Inflammatory macrophage (primary cell): Measurements from ENCODE around the gene ADAM8.

ENCODE experiments used
- DNase-seq, 2 donors: peaks; one replicate each; pipeline ENCODE4 v3.0.0-alpha.2; 2020 to 2022

Gene ADAM8

DNA sequence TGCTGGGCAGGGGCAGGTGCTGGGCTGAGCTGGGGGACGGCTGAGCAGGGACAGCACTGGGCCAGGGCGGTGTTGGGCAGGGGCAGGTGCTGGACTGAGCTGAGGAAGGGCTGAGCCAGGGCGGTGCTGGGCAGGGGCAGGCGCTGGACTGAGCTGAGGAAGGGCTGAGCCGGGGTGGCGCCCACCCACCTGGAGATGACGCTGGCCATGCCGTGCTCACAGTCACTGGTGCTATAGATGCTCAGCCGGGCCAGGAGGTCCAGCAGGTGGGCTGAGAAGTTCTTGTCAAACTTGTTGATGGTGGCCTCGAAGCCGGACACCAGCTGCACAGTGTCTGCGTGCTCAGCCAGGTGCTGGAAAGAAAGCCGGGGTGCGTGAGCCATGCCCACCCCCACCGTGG lies 4.4 kb upstream of the ADAM8 start:
- DNase-seq, result no peak

DNA sequence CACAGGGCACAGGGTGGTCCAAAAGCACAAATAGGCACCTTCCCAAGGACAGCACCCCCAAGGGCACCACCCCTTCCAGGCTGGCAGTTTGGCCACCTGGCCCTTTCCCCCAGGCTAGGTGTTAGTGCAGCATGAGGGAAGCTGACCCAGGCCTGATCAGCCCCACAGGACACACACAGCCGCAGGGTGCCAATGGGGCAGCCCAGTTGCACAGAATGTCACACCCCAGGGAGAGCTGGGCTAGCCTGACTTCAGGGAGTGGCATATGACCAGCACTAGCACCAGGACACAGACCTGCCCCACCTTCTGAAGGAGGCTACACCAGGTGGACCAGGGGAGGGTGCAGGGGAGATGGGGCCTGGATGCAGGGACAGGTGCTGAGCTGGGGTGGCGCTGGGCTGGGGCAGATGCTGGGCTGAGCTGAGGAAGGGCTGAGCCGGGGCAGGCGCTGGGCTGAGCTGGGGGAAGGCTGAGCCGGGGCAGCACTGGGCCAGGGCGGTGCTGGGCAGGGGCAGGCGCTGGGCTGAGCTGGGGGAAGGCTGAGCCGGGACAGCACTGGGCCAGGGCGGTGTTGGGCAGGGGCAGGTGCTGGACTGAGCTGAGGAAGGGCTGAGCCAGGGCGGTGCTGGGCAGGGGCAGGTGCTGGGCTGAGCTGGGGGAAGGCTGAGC lies 3.9 kb upstream of the ADAM8 start:
- DNase-seq, result no peak

DNA sequence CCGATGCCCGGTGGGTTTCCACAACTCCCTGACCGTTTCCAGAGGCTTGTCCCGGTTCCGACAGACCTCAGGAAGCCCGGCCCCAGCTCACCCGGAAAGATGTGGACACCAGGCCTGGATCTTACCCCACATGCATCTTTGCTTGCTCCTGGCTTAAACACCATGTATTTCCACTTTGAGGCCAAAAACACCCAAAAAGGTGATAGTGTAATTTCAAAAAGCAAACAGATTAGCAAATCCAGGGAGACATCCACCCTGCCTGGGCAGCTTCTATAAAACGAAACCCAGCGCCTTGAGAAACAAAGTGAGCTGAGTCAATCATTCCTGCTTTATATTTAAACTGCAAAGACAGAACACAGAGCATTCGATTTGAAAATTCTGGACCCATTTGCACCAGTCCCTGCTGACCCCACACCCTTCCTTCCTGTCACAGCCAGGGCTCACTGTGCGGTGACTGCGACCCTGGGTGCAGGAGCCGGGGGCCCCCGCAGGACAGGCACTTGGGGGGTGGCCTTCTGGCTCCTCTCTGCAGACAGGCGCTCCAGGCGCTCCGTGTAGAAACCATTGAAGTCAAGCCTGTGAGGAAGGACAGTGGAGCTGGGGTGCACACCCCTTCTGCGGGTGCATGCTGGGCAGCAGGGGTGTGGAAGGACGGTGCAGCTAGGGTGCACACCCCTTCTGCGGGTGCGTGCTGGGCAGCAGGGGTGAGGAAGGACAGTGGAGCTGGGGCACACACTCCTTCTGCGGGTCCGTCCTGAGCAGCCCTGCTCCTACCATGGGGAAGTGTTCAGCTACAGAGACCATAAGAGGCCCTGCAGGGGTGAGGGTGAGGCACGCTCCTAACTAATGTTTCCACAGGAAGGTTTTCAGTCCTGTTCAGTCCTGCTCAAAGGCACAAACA lies 2.9 kb upstream of the ADAM8 start:
- peak; percentile 27 to 49 for DNase-seq

DNA sequence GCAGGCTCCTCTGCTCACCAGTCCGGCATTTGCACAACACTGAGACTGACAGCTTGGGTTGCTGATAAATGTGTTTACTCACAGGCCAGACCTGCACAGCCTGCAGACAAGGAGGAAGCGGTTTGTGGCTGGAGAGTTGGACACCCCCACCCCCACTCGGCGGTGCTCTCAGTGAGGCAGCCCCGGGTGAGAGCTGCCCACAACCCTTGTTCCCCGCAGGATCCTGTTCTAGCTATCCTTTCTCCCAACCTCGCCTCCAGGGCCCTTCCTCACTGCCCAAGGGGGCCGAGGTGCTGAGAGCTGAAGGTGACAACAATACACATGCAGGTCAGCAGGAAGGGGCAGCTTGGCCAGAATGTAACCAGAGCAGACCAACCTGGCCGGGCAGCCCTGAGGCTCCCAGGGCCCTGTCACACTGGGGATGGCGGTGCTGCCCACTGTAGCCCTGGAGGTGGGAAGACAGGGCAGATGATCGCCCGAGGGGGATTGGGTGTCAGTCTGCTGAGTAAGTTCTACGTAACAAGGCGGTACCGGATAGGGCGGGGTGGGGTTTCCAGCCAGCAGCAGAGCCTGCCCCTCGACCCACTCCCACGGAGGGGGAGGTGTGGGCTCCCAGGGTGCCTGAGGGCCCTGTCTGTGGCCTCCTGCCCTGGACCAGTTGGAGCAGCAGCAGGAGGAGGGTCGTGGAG lies 2.1 kb upstream of the ADAM8 start:
- peak; percentile 71 to 88 for DNase-seq

DNA sequence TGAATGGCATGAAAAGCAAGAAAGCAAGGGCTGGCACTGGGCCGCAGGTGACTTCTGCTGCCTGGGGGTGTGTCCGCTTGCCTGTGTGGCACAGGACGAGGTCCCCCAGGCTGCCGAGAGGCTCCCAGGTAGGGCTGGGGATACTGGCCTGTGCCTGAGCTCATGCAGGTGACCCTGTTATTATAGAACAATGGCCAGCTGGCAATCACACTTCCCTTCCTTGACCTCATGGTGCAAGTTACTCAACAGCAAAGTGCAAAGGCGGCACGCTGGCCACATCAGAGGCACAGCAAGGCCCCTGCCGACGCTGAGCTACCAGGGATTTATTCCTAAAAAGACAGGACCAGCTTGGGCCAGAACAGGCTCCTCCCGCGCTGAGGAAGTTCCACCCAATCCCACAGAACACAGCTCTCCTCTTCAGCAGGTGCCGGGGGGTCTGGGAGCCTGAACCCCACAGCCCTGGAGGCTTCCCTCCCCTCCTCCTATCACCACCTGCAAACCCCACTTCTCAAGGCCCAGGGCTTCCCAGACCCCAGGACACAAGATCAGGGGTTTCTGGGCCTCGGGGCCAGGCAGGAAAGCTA lies 1.4 kb upstream of the ADAM8 start:
- DNase-seq, result peak; percentile 49 to 79

DNA sequence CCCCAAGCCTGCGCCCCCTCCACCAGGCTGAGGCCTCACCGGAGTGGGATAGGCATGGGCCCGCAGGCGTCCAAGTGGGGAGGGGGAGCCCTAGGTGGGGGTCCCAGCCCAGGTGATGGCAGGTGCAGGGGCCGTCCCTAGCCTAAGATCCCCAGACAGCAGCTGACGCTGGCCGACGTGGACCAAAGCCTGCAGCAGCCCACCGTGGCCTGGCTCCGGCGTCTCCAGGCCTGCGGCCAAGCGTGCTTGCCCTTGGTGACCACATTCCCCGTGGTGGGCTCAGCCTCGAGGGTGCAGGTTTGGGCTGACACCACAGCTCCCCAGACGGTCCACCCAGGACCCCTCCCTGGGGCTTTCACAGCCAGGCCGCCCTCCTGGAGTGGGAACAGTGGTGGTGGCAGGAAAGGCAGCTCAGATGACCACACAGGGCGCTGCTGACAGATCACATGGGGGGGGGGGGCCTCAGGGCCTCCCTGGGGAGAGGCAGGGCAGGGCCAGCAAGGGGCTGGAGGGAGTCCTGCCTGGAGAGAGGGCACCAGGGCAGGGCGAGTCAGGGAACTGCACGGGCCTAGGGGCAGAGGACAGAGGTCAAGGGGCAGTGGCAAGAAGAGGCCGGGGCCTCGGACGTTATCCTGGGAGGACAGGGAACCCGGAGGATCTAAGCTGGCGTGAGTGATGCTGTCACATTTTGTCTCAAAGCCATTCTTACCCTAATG lies 767 bp upstream of the ADAM8 start:
- DNase-seq, result no peak

DNA sequence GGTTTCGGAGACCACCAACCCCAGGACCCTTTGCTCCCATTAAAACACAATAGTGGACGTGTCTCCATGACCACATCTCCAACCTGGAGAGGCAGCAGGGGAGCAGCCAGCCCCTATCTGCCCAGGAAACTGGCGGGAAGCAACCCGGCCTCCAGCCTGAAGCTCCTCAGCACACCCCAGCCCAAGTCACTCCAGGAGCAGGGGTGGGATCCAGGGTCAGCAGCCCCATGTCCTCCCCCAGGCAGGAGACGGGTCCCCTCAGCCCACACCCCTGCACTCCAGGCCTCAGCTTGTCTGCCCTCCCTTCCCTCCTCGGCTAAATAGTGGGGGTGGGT lies 601 bp downstream of the ADAM8 start:
- DNase-seq, result no peak

- DNase-seq, result peak in 1 of 2 donors; percentile 25
These were observed 980 bp downstream of the ADAM8 start for GRCh38 chr10:133275684-133276092.

GRCh38 chr10:133274751-133275683 lies 1.7 kb downstream of the ADAM8 start:
- peak in 1 of 2 donors; percentile 27 for DNase-seq

GRCh38 chr10:133273534-133274143 lies 3.0 kb downstream of the ADAM8 start:
- DNase-seq, result no peak

- DNase-seq, result no peak
These were observed 3.7 kb downstream of the ADAM8 start for GRCh38 chr10:133272964-133273420.

DNA sequence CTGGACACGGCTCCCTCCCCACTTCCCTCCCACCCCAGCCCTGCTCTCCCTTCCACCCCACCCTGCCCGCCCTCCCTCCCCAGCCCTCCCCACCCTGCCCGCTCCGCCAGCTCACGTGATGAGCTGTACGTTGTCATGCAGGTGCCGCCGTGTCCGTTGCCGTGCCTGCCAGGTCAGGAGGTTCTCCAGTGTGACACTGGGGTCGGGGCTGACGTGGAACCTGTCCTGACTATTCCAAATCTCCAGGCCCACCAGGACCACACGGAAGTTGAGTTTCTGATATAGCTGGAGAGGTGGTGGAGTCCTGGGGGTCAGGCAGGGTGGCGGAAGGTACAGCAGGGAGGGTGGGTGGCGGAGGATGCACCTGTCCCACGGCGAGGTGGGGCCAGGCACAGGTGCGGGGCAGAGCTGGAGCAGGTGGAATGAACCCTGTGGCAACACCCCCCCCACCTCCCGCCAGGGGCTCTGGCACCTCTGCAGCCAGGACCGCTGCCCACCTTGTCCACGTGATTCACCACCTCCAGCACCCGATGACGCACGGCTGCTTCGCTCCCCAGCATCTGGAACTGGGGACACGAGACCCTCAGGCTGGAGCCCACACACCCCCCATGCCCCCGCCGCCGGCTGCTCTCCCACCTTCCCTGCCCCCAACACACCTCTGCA lies 4.2 kb downstream of the ADAM8 start:
- no peak for DNase-seq

GRCh38 chr10:133271521-133272300 lies 5.0 kb downstream of the ADAM8 start:
- DNase-seq, result no peak

DNA sequence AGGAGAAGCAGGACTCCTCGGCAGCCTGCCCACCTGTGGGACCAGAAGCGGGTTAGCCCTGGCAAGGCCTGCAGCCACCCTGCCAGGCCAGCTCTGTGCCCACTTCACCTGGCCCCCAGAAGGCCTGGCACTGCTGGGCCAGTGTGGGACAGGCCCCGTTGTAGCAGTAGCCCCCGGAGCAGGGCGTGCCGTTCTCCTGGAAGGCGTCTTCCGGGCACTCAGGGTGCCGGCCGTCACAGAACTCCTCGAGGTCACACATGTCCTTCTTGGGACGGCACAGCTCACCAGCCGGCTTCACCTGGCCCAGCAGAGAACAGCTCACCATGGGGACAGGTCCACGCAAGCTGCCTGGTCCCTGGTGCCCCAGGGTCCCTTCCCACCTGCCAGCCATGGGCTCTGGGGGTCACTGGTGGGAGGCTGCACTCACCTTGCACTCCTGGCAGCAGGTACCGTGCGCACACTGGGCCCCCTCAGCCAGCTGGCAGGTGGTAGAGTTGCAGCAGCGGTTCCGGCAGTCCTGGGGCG lies 5.8 kb downstream of the ADAM8 start:
- DNase-seq, result no peak

DNA sequence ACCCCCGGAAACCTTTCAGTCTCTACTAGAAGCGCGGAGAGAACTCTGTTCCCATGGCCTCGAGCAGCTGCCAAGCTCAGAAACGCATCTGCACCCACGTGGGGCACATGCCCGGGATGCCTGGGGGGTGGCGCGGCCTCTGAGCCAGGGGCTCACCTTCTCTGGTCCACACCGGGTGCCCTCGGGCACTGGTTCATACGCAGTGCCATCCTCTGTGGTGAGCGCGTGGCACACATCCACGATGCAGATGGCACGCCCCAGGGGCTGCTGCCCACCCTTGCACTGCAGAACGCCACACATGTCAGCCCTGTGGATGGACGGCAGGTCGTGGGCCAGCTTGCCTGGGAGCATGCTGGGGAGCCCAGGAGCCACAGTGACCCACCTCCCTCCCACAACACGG lies 6.5 kb downstream of the ADAM8 start:
- no peak for DNase-seq

DNA sequence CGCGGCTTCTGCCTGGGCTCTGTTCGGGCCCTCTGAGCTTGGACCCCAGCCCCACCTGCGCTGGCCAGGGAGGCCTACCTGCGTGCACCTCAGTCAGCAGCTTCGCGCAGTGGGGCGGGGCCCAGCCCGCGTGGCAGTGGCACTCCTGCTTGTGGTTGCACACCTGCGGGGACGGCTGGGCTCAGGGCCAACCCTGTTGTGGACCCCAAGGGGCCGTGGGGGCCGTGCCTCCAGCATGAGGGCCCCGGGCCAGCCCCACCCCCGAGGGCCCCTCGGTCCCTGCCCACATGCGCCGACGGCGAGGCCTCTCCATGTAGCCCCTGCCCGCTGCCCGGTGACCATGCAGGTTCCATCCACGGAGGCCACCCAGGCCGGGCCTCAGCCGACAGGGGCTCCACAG lies 7.3 kb downstream of the ADAM8 start:
- DNase-seq, result no peak

- DNase-seq, result no peak
These were observed 8.1 kb downstream of the ADAM8 start for GRCh38 chr10:133268532-133268931.

DNA sequence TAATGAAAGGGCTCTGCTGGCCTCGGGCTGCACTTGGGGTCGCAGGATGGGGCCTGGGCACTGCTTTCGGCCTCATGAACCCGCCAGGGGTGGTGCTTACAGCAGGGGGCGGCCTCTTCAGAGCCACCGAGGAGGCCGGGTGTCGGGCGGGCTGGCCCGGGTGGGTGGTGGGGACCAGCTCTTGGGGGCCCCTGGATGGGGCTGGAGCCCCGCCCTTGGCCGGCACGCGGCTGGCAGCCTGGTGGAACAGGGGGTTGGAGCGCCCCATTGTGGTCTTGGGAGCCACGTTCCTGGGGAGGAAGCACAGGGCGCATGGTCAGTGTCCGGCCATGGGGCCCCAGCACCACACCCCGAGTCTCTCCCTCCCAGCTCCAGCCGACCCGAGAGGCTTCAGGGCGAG lies 8.8 kb downstream of the ADAM8 start:
- DNase-seq, result no peak

DNA sequence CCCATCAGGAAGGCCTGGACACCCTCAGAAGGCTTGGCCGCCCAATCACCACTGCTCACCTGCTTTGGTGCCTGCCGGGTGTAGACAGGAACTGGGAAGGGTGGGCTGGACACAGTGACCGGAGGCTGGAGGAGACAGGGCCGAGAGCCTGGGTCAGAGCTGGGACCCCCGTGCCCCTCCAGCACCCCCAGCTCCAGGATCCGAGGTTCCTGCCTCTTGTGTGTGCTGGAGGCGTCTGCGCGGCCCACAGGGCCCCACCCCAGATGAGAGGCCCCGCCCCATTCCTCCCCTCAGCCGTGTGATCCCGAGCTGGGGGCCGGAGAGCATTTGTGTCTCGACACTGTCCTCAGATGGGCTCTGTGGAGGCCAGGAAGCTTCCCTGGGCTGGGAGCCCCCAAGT lies 9.4 kb downstream of the ADAM8 start:
- no peak for DNase-seq
